ENCODE results near the gene KRT25. TPM values are rescaled to one million over a fixed set of nuclear protein-coding genes. Genes with fewer than 3 reads are reported as not detected.

Gene KRT25
- total RNA-seq, 4 donors from 2014 or later: not detected

- TF ChIP-seq POLR2AphosphoS5 (IDR thresholded peaks at IDR 0.05) (no peak), EP300 (IDR thresholded peaks at IDR 0.05; ENCODE audit: low read depth) (no peak), POLR2A (IDR thresholded peaks at IDR 0.05) (no peak), CTCF (IDR thresholded peaks at IDR 0.05) (no peak)
- Histone ChIP-seq H3K9me3 (no peaks in the 10 kb centered on the region), H3K27ac (no peak overlapping the region), H3K27me3 (peaks cover 53% of the 10 kb centered on the region), H3K4me3 (no peak overlapping the region), H3K4me1 (no peaks in the 10 kb centered on the region), H3K36me3 (no peaks in the 10 kb centered on the region)
- intact Hi-C loops (cut with DNase I; ENCODE audit: low total_unique reads) (no loop called here), in situ Hi-C loops (cut with MboI; ENCODE audit: low pct_ligation_motif_present in 1 of 4, low pct_unique_long_range_greater_than_20kb in 1 of 4, low sequenced_read_pairs in 3 of 4) (loop anchor here (5.0 to 25.0 kb wide), 3 partner anchors 172 to 182 kb away; no protein-coding TSS in a partner anchor)
- 61 to 73% methylated on average over 3 to 10 of the region's 10 CpGs for WGBS, 2 donors (ENCODE audit: low coverage in 1 of 2)
- DNase-seq: no peak
These were observed 38.7 kb upstream of the KRT25 start for GRCh38 chr17:40793832-40794231.

- Histone ChIP-seq H3K4me1 (no peaks in the 10 kb centered on the region), H3K4me3 (no peak overlapping the region), H3K9me3 (no peaks in the 10 kb centered on the region), H3K27me3 (peaks cover 36% of the 10 kb centered on the region), H3K36me3 (no peaks in the 10 kb centered on the region), H3K27ac (no peak overlapping the region)
- 33 to 48% methylated on average over 6 of the region's 6 CpGs for WGBS, 2 donors (ENCODE audit: low coverage in 1 of 2)
- no peak for DNase-seq
- TF ChIP-seq POLR2A (IDR thresholded peaks at IDR 0.05): no peak
- TF ChIP-seq CTCF (IDR thresholded peaks at IDR 0.05): peak; percentile 30 to 53 (median 38)
- in situ Hi-C loops (cut with MboI; ENCODE audit: low pct_ligation_motif_present in 1 of 4, low pct_unique_long_range_greater_than_20kb in 1 of 4, low sequenced_read_pairs in 3 of 4): loop anchor here (5.0 to 25.0 kb wide), 3 partner anchors 170 to 180 kb away; no protein-coding TSS in a partner anchor
- intact Hi-C loops (cut with DNase I; ENCODE audit: low total_unique reads): no loop called here
These were observed 36.8 kb upstream of the KRT25 start for GRCh38 chr17:40791787-40792436.

DNA sequence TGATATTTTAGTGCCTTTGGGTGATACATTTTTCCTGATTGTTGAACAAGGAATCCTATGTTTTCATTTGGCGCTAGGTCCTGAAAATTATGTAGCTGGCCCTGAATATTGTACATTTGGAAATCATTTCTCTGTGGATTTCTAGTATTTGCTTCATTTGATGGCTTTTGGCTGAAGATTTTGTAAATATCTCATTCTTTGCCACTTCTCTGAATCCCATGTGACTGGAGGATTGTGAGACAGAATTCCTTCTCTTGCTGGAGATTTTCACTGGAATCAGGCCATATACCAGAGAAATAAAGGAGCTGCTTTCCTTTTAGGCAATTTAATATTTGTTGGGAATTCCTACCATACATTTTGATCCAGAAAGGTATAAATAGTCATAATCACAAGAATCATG is 36.0 kb upstream of the KRT25 start:
- Histone ChIP-seq H3K27me3 (peaks cover 28% of the 10 kb centered on the region), H3K4me3 (no peak overlapping the region), H3K36me3 (no peaks in the 10 kb centered on the region), H3K27ac (no peak overlapping the region), H3K4me1 (no peaks in the 10 kb centered on the region), H3K9me3 (no peaks in the 10 kb centered on the region)
- whole genome bisulfite sequencing, 2 donors (ENCODE audit: low coverage in 1 of 2): 57 to 87% methylated on average over 1 of the region's 1 CpG
- intact Hi-C loops (cut with DNase I; ENCODE audit: low total_unique reads) (no loop called here), in situ Hi-C loops (cut with MboI; ENCODE audit: low pct_ligation_motif_present in 1 of 4, low pct_unique_long_range_greater_than_20kb in 1 of 4, low sequenced_read_pairs in 3 of 4) (loop anchor here (5.0 to 25.0 kb wide), 3 partner anchors 169 to 179 kb away; no protein-coding TSS in a partner anchor)
- DNase-seq: no peak
- TF ChIP-seq EP300 (IDR thresholded peaks at IDR 0.05; ENCODE audit: low read depth) (no peak), POLR2AphosphoS5 (IDR thresholded peaks at IDR 0.05) (no peak), CTCF (IDR thresholded peaks at IDR 0.05) (no peak), POLR2A (IDR thresholded peaks at IDR 0.05) (no peak)

DNA sequence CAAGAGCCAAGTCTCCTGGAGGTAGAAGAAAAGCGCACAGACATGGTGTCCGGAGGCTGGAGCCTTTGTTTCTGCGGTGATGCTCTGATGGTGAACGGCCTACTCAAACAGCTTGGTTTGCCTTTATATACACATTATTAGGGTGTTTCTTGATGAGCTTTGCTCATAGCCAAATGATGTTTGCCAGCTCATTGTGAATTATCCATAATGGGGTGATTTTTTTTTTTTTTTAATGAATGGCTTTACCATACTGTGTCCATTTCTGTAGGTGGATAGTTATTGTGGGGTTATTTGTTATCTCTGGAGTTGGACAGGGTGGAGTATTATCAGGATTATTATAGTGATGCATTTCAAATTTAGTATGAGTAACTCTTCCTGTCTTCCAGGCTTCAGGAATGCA is 27.3 kb upstream of the KRT25 start, which contains the start of gene KRT27:
Gene KRT27 (minus strand): TSS at position 101 of the 400 bp plus-strand sequence. CDS start 57 bp downstream, at position 44.
- no peak for DNase-seq
- WGBS, 2 donors (ENCODE audit: low coverage in 1 of 2): 91 to 92% methylated on average over 4 of the region's 4 CpGs
- intact Hi-C loops (cut with DNase I; ENCODE audit: low total_unique reads) (no loop called here), in situ Hi-C loops (cut with MboI; ENCODE audit: low pct_ligation_motif_present in 1 of 4, low pct_unique_long_range_greater_than_20kb in 1 of 4, low sequenced_read_pairs in 3 of 4) (loop anchor here in 2 of 4 donors (25.0 kb wide), 1 partner anchor 170 kb away; no protein-coding TSS in a partner anchor)
- Histone ChIP-seq H3K4me3 (no peak within 1 kb of the TSS), H3K4me1 (peaks cover 0 to 3% (median 0%) of the 10 kb centered on the region in 4 donors), H3K36me3 (no peaks in the 10 kb centered on the region), H3K27me3 (peaks cover 54% of the 10 kb centered on the region), H3K27ac (no peak within 1 kb of the TSS), H3K9me3 (no peaks in the 10 kb centered on the region)
- no peak for TF ChIP-seq EP300 (IDR thresholded peaks at IDR 0.05; ENCODE audit: low read depth)
- no peak for TF ChIP-seq POLR2A (IDR thresholded peaks at IDR 0.05)
- no peak for TF ChIP-seq POLR2AphosphoS5 (IDR thresholded peaks at IDR 0.05)
- no peak for TF ChIP-seq CTCF (IDR thresholded peaks at IDR 0.05)

All from transverse colon (tissue), 4 donors.